Glutamatergic neuron (in vitro differentiated cells): ENCODE results near the gene FAM222A. TPM values are rescaled to one million over a fixed set of nuclear protein-coding genes. Genes with fewer than 3 reads are reported as not detected.
A peak's percentile ranks its signal among the peaks of the same experiment; 100 is the strongest.

ENCODE experiments used
- DNase-seq: peaks from one replicate; pipeline ENCODE4 v3.0.0; 2022
- H3K27ac Mint-ChIP-seq: one replicate; pipeline ENCODE4 v1.8.0; 2020; ENCODE audit warnings: mild to moderate bottlenecking, mixed read lengths, inconsistent platforms; ENCODE audit not compliant: unreplicated experiment
- H3K27me3 Mint-ChIP-seq: one replicate; pipeline ENCODE4 v1.8.0; 2020; ENCODE audit warnings: mild to moderate bottlenecking, moderate library complexity, mixed read lengths, inconsistent platforms; ENCODE audit not compliant: unreplicated experiment
- H3K36me3 Mint-ChIP-seq: one replicate; pipeline ENCODE4 v1.8.0; 2020; ENCODE audit warnings: mild to moderate bottlenecking, mixed read lengths, inconsistent platforms; ENCODE audit not compliant: unreplicated experiment
- H3K4me1 Mint-ChIP-seq: one replicate; pipeline ENCODE4 v1.8.0; 2020; ENCODE audit warnings: mild to moderate bottlenecking, low read depth, mixed read lengths, inconsistent platforms; ENCODE audit not compliant: unreplicated experiment
- H3K4me3 Mint-ChIP-seq: one replicate; pipeline ENCODE4 v1.8.0; 2020; ENCODE audit warnings: mild to moderate bottlenecking, mixed read lengths, inconsistent platforms; ENCODE audit not compliant: unreplicated experiment
- H3K9me3 Mint-ChIP-seq: one replicate; pipeline ENCODE4 v1.8.0; 2020; ENCODE audit warnings: mild to moderate bottlenecking, moderate library complexity, mixed read lengths, inconsistent platforms; ENCODE audit not compliant: unreplicated experiment
- CTCF ChIP-seq: fragments of 200-600 bp; sonication (generic); IDR thresholded peaks from one replicate; pipeline ENCODE4 v1.5.0; 2021; ENCODE audit not compliant: partially characterized antibody, unreplicated experiment
- total RNA-seq: library from RNA; stranded (reverse); fragmentation: NEBNext Ultra II Directional; extraction: Animal tissue kit (Norgen Biotek cat#: 25700); gene quantifications from one replicate; pipeline ENCODE4 v1.2.1, GENCODE V29; 2021; ENCODE audit not compliant: unreplicated experiment

The FAM222A gene
- total RNA-seq, 1 donor from 2014 or later: 18.1 TPM

- H3K27ac Mint-ChIP-seq: no peak overlapping the region
- peaks cover 35% of the 10 kb centered on the region for H3K4me1 Mint-ChIP-seq
- H3K9me3 Mint-ChIP-seq: no peaks in the 10 kb centered on the region
- peak overlapping the region; percentile 80 for H3K4me3 Mint-ChIP-seq
- TF ChIP-seq CTCF: no peak
- H3K36me3 Mint-ChIP-seq: no peaks in the 10 kb centered on the region
- peak; percentile 77 for DNase-seq
- peaks cover 7% of the 10 kb centered on the region for H3K27me3 Mint-ChIP-seq
Observed at GRCh38 chr12:109718390-109718789, 4.8 kb downstream of the FAM222A start.

DNA sequence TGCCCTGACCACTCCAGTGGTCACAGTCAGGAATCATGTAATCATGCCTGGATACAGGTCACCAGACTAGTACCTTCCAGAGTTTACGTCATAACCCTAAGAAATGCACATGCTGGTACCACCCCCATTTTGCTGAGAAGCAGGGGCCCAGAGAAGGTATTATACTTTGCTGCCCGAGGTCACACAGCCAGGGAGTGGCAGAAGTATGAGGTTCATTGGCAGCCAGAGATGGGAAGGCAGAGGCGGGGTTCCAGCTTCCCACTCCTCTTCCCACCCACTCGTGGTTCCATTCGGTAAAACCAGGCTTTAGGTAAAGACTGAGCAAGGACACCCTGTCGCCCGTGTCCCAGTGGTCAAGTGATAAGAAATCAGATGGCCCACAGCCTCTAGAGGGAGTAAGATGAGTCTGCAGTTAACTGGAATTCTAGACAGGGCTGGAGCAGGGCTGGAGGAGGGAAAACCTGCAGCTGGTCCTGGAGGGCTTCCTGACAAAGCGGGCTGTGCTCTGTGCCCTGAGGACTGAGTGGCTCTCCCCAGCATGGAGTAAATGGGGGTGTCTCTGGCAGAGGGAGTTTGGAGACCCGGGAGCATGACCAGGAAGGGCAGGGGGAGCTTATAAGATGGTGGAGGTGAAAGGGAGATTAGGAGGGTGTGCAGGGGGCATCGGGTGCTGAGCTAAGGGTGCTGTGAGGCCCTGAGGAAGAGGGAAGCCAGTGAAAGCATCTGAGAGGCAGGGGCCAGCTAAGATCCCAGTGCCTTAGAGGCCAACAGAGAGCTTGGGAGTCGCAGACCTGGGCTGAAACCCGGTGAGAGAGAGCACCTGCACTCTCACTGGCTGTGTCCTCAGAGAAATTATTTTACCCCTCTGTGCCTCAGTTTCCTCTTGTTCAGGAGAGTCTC lies 5.7 kb downstream of the FAM222A start:
- H3K9me3 Mint-ChIP-seq: no peaks in the 10 kb centered on the region
- TF ChIP-seq CTCF: peak; percentile 32
- peaks cover 36% of the 10 kb centered on the region for H3K4me1 Mint-ChIP-seq
- no peaks in the 10 kb centered on the region for H3K36me3 Mint-ChIP-seq
- peaks cover 7% of the 10 kb centered on the region for H3K27me3 Mint-ChIP-seq
- H3K27ac Mint-ChIP-seq: peak overlapping the region; percentile 91
- peak; percentile 45 for DNase-seq
- H3K4me3 Mint-ChIP-seq: peak overlapping the region; percentile 80

- Mint-ChIP-seq H3K9me3 (no peaks in the 10 kb centered on the region), H3K36me3 (no peaks in the 10 kb centered on the region), H3K4me3 (peak overlapping the region; percentile 57), H3K27me3 (peaks cover 7% of the 10 kb centered on the region), H3K4me1 (peaks cover 36% of the 10 kb centered on the region), H3K27ac (peak overlapping the region; percentile 12)
- TF ChIP-seq CTCF: no peak
- peak; percentile 44 for DNase-seq
Observed at GRCh38 chr12:109720152-109720856, 6.7 kb downstream of the FAM222A start.

GRCh38 chr12:109720857-109721189 lies 7.2 kb downstream of the FAM222A start:
- Mint-ChIP-seq H3K36me3 (no peaks in the 10 kb centered on the region), H3K27ac (no peak overlapping the region), H3K4me3 (peak overlapping the region; percentile 57), H3K27me3 (peaks cover 7% of the 10 kb centered on the region), H3K9me3 (no peaks in the 10 kb centered on the region), H3K4me1 (peaks cover 33% of the 10 kb centered on the region)
- TF ChIP-seq CTCF: no peak
- no peak for DNase-seq

- Mint-ChIP-seq H3K27ac (no peak overlapping the region), H3K4me3 (no peak overlapping the region), H3K9me3 (no peaks in the 10 kb centered on the region), H3K27me3 (peaks cover 5% of the 10 kb centered on the region), H3K4me1 (peaks cover 29% of the 10 kb centered on the region), H3K36me3 (no peaks in the 10 kb centered on the region)
- no peak for TF ChIP-seq CTCF
- no peak for DNase-seq
Observed at GRCh38 chr12:109721276-109721675, 7.7 kb downstream of the FAM222A start.
